Endometrial microvascular endothelial cells (primary cell): ENCODE data around the gene CKLF. TPM values are rescaled to one million over a fixed set of nuclear protein-coding genes. Genes with fewer than 3 reads are reported as not detected.
"Not testable (repeated sequence)": the region's sequence is repeated elsewhere in the genome, so short reads cannot be mapped to it uniquely, and the experiment has no call there.

Experiments used
- in situ Hi-C: cut with HindIII; loops from 2 replicates; pipeline ENCODE4 v1.10.0; 2017; ENCODE audit warnings: low sequenced_read_pairs, low pct_unique_long_range_greater_than_20kb; ENCODE audit errors: inconsistent ontology term
- total RNA-seq: library from RNA; depleted of rRNA; stranded (reverse); fragments of >200 nt; gene quantifications from one replicate; pipeline ENCODE4 v1.2.3, GENCODE V29; 2015; ENCODE audit errors: inconsistent ontology term

CKLF gene
- total RNA-seq, 1 donor from 2014 or later: 134 TPM

- in situ Hi-C loops: loop anchor here (5.0 kb wide), 1 partner anchor 59 kb away; no protein-coding TSS in a partner anchor
These were observed 29.0 kb downstream of the CKLF start for GRCh38 chr16:66581246-66581952.

GRCh38 chr16:66585481-66586239 is 33.3 kb downstream of the CKLF start:
- in situ Hi-C loops: no loop called here

GRCh38 chr16:66587881-66588600 is 35.7 kb downstream of the CKLF start:
- in situ Hi-C loops: no loop called here

- in situ Hi-C loops: no loop called here
These were observed 36.8 kb downstream of the CKLF start for GRCh38 chr16:66588981-66589713.

GRCh38 chr16:66590322-66590721 is 37.9 kb downstream of the CKLF start:
- in situ Hi-C loops: no loop called here

GRCh38 chr16:66591018-66591417 is 38.6 kb downstream of the CKLF start:
- in situ Hi-C loops: no loop called here

GRCh38 chr16:66592241-66592640 is 39.9 kb downstream of the CKLF start:
- in situ Hi-C loops: no loop called here

- in situ Hi-C loops: no loop called here
These were observed 40.4 kb downstream of the CKLF start for GRCh38 chr16:66592814-66593213.

GRCh38 chr16:66594739-66595138 is 42.4 kb downstream of the CKLF start:
- in situ Hi-C loops: no loop called here

GRCh38 chr16:66596559-66596958 is 44.2 kb downstream of the CKLF start:
- in situ Hi-C loops: not testable (repeated sequence)

- in situ Hi-C loops: no loop called here
These were observed 44.8 kb downstream of the CKLF start for GRCh38 chr16:66596986-66597848.

- in situ Hi-C loops: no loop called here
These were observed 45.7 kb downstream of the CKLF start for GRCh38 chr16:66598111-66598510.

- in situ Hi-C loops: no loop called here
These were observed 47.4 kb downstream of the CKLF start for GRCh38 chr16:66599726-66600125.

GRCh38 chr16:66600477-66600876 is 48.1 kb downstream of the CKLF start:
- in situ Hi-C loops: no loop called here

- in situ Hi-C loops: no loop called here
These were observed 49.1 kb downstream of the CKLF start for GRCh38 chr16:66601471-66601870.

- in situ Hi-C loops: no loop called here
These were observed 51.4 kb downstream of the CKLF start for GRCh38 chr16:66603537-66604375.

- in situ Hi-C loops: no loop called here
These were observed 52.2 kb downstream of the CKLF start, which contains the start of gene CMTM3 for GRCh38 chr16:66604376-66605176. CMTM3 (plus strand) TSS chr16:66604704; CDS start chr16:66604806, 102 bp downstream.
